Measurements from ENCODE around the gene XPNPEP2.

DNA sequence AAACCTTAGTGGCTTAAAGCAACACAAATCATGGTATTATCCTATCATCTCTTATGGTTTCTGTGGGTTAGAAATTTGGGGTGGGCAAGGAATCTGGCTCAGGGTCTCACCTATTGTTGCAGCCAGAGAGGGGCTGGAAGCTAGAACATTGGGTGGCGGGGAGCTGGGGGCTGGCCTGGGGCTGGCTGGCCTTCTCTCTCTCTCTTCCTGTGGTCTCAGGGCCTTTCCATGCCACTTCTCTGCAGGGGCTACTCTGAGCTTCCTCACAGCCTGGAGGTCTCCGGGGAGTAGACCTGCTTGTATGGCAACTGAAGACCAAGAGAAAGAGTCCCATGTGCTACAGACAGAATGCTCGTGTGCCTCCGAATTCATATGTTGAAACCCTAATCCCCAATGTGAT, 10.7 kb upstream of the XPNPEP2 start:
- no peak for TF ChIP-seq POLR2A (IDR thresholded peaks at IDR 0.05)
- TF ChIP-seq, protein P1, sequence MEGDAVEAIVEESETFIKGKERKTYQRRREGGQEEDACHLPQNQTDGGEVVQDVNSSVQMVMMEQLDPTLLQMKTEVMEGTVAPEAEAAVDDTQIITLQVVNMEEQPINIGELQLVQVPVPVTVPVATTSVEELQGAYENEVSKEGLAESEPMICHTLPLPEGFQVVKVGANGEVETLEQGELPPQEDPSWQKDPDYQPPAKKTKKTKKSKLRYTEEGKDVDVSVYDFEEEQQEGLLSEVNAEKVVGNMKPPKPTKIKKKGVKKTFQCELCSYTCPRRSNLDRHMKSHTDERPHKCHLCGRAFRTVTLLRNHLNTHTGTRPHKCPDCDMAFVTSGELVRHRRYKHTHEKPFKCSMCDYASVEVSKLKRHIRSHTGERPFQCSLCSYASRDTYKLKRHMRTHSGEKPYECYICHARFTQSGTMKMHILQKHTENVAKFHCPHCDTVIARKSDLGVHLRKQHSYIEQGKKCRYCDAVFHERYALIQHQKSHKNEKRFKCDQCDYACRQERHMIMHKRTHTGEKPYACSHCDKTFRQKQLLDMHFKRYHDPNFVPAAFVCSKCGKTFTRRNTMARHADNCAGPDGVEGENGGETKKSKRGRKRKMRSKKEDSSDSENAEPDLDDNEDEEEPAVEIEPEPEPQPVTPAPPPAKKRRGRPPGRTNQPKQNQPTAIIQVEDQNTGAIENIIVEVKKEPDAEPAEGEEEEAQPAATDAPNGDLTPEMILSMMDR (IDR thresholded peaks at IDR 0.05) = no peak
